BLaER1 treated with 17β-estradiol and CSF1 and Interleukin-3, amounts not matched to agents 10 nM and 100 nM (cell line): Measurements from ENCODE around the gene SCAMP3.

ENCODE experiments used
- H3K27ac ChIP-seq, 11 experiments: shearing (Covaris generic); formaldehyde crosslinking; 2 replicates each; pipeline ENCODE4 v1.8.1; 2022
- H3K27me3 ChIP-seq, 11 experiments: shearing (Covaris generic); formaldehyde crosslinking; 2 replicates each; pipeline ENCODE4 v1.8.1; 2022
- H3K36me3 ChIP-seq, 11 experiments: shearing (Covaris generic); formaldehyde crosslinking; 2 replicates each; pipeline ENCODE4 v1.8.1; 2022
- H3K4me1 ChIP-seq, 10 experiments: shearing (Covaris generic); formaldehyde crosslinking; 2 replicates each; pipeline ENCODE4 v1.8.1; 2022
- H3K4me2 ChIP-seq, 11 experiments: shearing (Covaris generic); formaldehyde crosslinking; 2 replicates each; pipeline ENCODE4 v1.8.1; 2022
- H3K4me3 ChIP-seq, 10 experiments: shearing (Covaris generic); formaldehyde crosslinking; 2 replicates each; pipeline ENCODE4 v1.8.1; 2022
- H3K9ac ChIP-seq, 11 experiments: shearing (Covaris generic); formaldehyde crosslinking; 2 replicates each; pipeline ENCODE4 v1.8.1; 2022
- H3K9me3 ChIP-seq, 11 experiments: shearing (Covaris generic); formaldehyde crosslinking; replicated peaks in 1 of 11; 2 replicates each; pipeline ENCODE4 v1.8.1; 2022
- H4K20me1 ChIP-seq, 11 experiments: shearing (Covaris generic); formaldehyde crosslinking; 2 replicates each; pipeline ENCODE4 v1.8.1; 2022
- Cebpa-rat ChIP-seq, 11 experiments: shearing (Covaris generic); IDR thresholded peaks; 2 replicates each; pipeline ENCODE4 v1.8.1; 2022

The SCAMP3 gene

GRCh38 chr1:155263067-155263466 lies 907 bp upstream of the SCAMP3 start:
- H3K36me3 ChIP-seq = peaks cover 75 to 86% (median 81%) of the 10 kb centered on the region in 11 experiments
- no peaks in the 10 kb centered on the region for H3K27me3 ChIP-seq
- H3K9ac ChIP-seq = peak overlapping the region in 2 of 11 experiments; percentile 86; a peak in 3 of 22 replicates
- peaks cover 14 to 28% (median 22%) of the 10 kb centered on the region in 10 experiments for H3K4me1 ChIP-seq
- H3K9me3 ChIP-seq = no peaks in the 10 kb centered on the region
- peak overlapping the region in 3 of 11 experiments; percentile 79 to 82 (median 82); a peak in 4 of 22 replicates for H3K27ac ChIP-seq
- H3K4me2 ChIP-seq = peak overlapping the region in 5 of 11 experiments; percentile 74 to 97 (median 88); a peak in 6 of 22 replicates
- no peak overlapping the region; a peak in 1 of 20 replicates for H3K4me3 ChIP-seq
- peaks cover 0 to 41% (median 18%) of the 10 kb centered on the region in 11 experiments; a peak in 16 of 22 replicates for H4K20me1 ChIP-seq
- no peak for TF ChIP-seq Cebpa-rat (IDR thresholded peaks at IDR 0.05)

- H3K27ac ChIP-seq = peak overlapping the region; percentile 62 to 85 (median 79)
- H3K36me3 ChIP-seq = peaks cover 73 to 85% (median 78%) of the 10 kb centered on the region in 11 experiments
- peak overlapping the region; percentile 80 to 99 (median 89) for H3K4me3 ChIP-seq
- H3K4me1 ChIP-seq = peaks cover 14 to 30% (median 23%) of the 10 kb centered on the region in 10 experiments
- peaks cover 0 to 30% (median 8%) of the 10 kb centered on the region in 11 experiments; a peak in 12 of 22 replicates for H4K20me1 ChIP-seq
- H3K9ac ChIP-seq = peak overlapping the region; percentile 77 to 92 (median 86)
- no peak for TF ChIP-seq Cebpa-rat (IDR thresholded peaks at IDR 0.05)
- no peaks in the 10 kb centered on the region for H3K27me3 ChIP-seq
- peak overlapping the region; percentile 85 to 99 (median 96) for H3K4me2 ChIP-seq
- H3K9me3 ChIP-seq = no peaks in the 10 kb centered on the region
Observed at GRCh38 chr1:155261493-155261851, 688 bp downstream of the SCAMP3 start.

- Histone ChIP-seq H3K27me3 (no peaks in the 10 kb centered on the region), H3K9me3 (no peaks in the 10 kb centered on the region), H4K20me1 (peaks cover 0 to 37% (median 6%) of the 10 kb centered on the region in 11 experiments; a peak in 10 of 22 replicates), H3K27ac (no peak overlapping the region), H3K4me2 (peak overlapping the region; percentile 85 to 99 (median 96)), H3K9ac (peak overlapping the region in 10 of 11 experiments; percentile 77 to 92 (median 86); a peak in 15 of 22 replicates), H3K4me1 (peaks cover 24 to 42% (median 34%) of the 10 kb centered on the region in 10 experiments), H3K4me3 (peak overlapping the region in 6 of 10 experiments; percentile 1 to 99 (median 90); a peak in 7 of 20 replicates), H3K36me3 (peaks cover 62 to 78% (median 67%) of the 10 kb centered on the region in 11 experiments)
- no peak for TF ChIP-seq Cebpa-rat (IDR thresholded peaks at IDR 0.05)
Observed at GRCh38 chr1:155260276-155260675, 1.9 kb downstream of the SCAMP3 start.

GRCh38 chr1:155256058-155256852 lies 5.9 kb downstream of the SCAMP3 start:
- H3K9ac ChIP-seq = peak overlapping the region; percentile 72 to 92 (median 83); a peak in 21 of 22 replicates
- no peaks in the 10 kb centered on the region for H3K9me3 ChIP-seq
- H4K20me1 ChIP-seq = peaks cover 0 to 32% (median 4%) of the 10 kb centered on the region in 11 experiments; a peak in 10 of 22 replicates
- H3K4me3 ChIP-seq = peak overlapping the region; percentile 68 to 85 (median 74); a peak in 17 of 20 replicates
- H3K36me3 ChIP-seq = peaks cover 36 to 52% (median 40%) of the 10 kb centered on the region in 11 experiments
- peaks cover 47 to 62% (median 55%) of the 10 kb centered on the region in 10 experiments for H3K4me1 ChIP-seq
- H3K27me3 ChIP-seq = no peaks in the 10 kb centered on the region
- peak overlapping the region; percentile 90 to 100 (median 100) for H3K4me2 ChIP-seq
- peak overlapping the region in 10 of 11 experiments; percentile 69 to 88 (median 79); a peak in 16 of 22 replicates for H3K27ac ChIP-seq
- no peak for TF ChIP-seq Cebpa-rat (IDR thresholded peaks at IDR 0.05)

GRCh38 chr1:155255243-155256007 lies 6.7 kb downstream of the SCAMP3 start, which contains the start of gene ENTREP3:
Gene ENTREP3, minus strand, starts transcription at chr1:155255483. Its CDS starts 606 bp downstream, at chr1:155254877.
- Histone ChIP-seq H3K27ac (peak within 1 kb of the TSS; percentile 69 to 88 (median 78)), H3K9ac (peak within 1 kb of the TSS; percentile 72 to 92 (median 83)), H3K9me3 (no peaks in the 10 kb centered on the region), H3K4me3 (peak within 1 kb of the TSS; percentile 68 to 85 (median 74)), H3K4me2 (peak within 1 kb of the TSS; percentile 90 to 100 (median 100)), H4K20me1 (peaks cover 0 to 24% (median 3%) of the 10 kb centered on the region in 11 experiments; a peak in 9 of 22 replicates), H3K27me3 (no peaks in the 10 kb centered on the region), H3K36me3 (peaks cover 35 to 48% (median 39%) of the 10 kb centered on the region in 11 experiments), H3K4me1 (peaks cover 44 to 59% (median 53%) of the 10 kb centered on the region in 10 experiments)
- no peak for TF ChIP-seq Cebpa-rat (IDR thresholded peaks at IDR 0.05)

- no peak for TF ChIP-seq Cebpa-rat (IDR thresholded peaks at IDR 0.05)
- H3K36me3 ChIP-seq = peaks cover 29 to 42% (median 33%) of the 10 kb centered on the region in 11 experiments
Observed at GRCh38 chr1:155254714-155255242, 7.4 kb downstream of the SCAMP3 start.

GRCh38 chr1:155254228-155254713 lies 7.9 kb downstream of the SCAMP3 start:
- Histone ChIP-seq H3K9me3 (no peaks in the 10 kb centered on the region), H3K4me2 (peak overlapping the region; percentile 90 to 100 (median 100)), H3K27me3 (no peaks in the 10 kb centered on the region), H3K9ac (peak overlapping the region; percentile 72 to 92 (median 83)), H3K4me1 (peaks cover 47 to 64% (median 57%) of the 10 kb centered on the region in 10 experiments), H3K36me3 (peaks cover 25 to 37% (median 28%) of the 10 kb centered on the region in 11 experiments), H3K27ac (peak overlapping the region in 9 of 11 experiments; percentile 69 to 81 (median 78); a peak in 17 of 22 replicates), H3K4me3 (peak overlapping the region; percentile 68 to 85 (median 74)), H4K20me1 (peaks cover 0 to 15% (median 0%) of the 10 kb centered on the region in 11 experiments; a peak in 5 of 22 replicates)
- no peak for TF ChIP-seq Cebpa-rat (IDR thresholded peaks at IDR 0.05)

More at GRCh38 chr1:155254714-155255242, 7.4 kb downstream of the SCAMP3 start:
- Histone ChIP-seq H3K4me1 (peaks cover 45 to 59% (median 54%) of the 10 kb centered on the region in 10 experiments), H4K20me1 (peaks cover 0 to 18% (median 0%) of the 10 kb centered on the region in 11 experiments; a peak in 5 of 22 replicates), H3K27me3 (no peaks in the 10 kb centered on the region), H3K9me3 (no peaks in the 10 kb centered on the region), H3K4me2 (peak overlapping the region; percentile 90 to 100 (median 100)), H3K9ac (peak overlapping the region; percentile 72 to 92 (median 83)), H3K27ac (peak overlapping the region; percentile 69 to 88 (median 78); a peak in 21 of 22 replicates), H3K4me3 (peak overlapping the region; percentile 68 to 85 (median 74))
